Measurements from ENCODE around the gene NCCRP1. TPM values are rescaled to one million over a fixed set of nuclear protein-coding genes. Genes with fewer than 3 reads are reported as not detected.
"Not testable (repeated sequence)": the region's sequence is repeated elsewhere in the genome, so short reads cannot be mapped to it uniquely, and the experiment has no call there.

The NCCRP1 gene
- total RNA-seq, 4 donors from 2014 or later = 367 to 798 (median 407) TPM

- DNase-seq (ENCODE audit: low spot score in 2 of 2) = no peak
- no peak overlapping the region for H3K4me3 ChIP-seq (ENCODE audit: low read depth, poor library complexity, severe bottlenecking)
- intact Hi-C loops (cut with DNase I; ENCODE audit: low total_unique reads) = no loop called here
- WGBS, 2 donors = 84 to 85% methylated on average over 6 of the region's 6 CpGs
- no peak for TF ChIP-seq POLR2A (IDR thresholded peaks at IDR 0.05)
- no peak for TF ChIP-seq CTCF (IDR thresholded peaks at IDR 0.05)
Observed at GRCh38 chr19:39238944-39239343, 42.2 kb downstream of the NCCRP1 start.

- H3K4me3 ChIP-seq (ENCODE audit: low read depth, poor library complexity, severe bottlenecking) = no peak overlapping the region
- WGBS, 2 donors = 89 to 94% methylated on average over 7 of the region's 7 CpGs
- TF ChIP-seq POLR2A (IDR thresholded peaks at IDR 0.05) (no peak), CTCF (IDR thresholded peaks at IDR 0.05) (no peak)
- intact Hi-C loops (cut with DNase I; ENCODE audit: low total_unique reads) = no loop called here
- no peak for DNase-seq (ENCODE audit: low spot score in 2 of 2)
Observed at GRCh38 chr19:39240421-39240820, 43.7 kb downstream of the NCCRP1 start.

- H3K4me3 ChIP-seq (ENCODE audit: low read depth, poor library complexity, severe bottlenecking); intact Hi-C loops (cut with DNase I; ENCODE audit: low total_unique reads); DNase-seq (ENCODE audit: low spot score in 2 of 2): not testable (repeated sequence)
- 74 to 91% methylated on average over 5 to 7 of the region's 13 CpGs for WGBS, 2 donors
Observed at GRCh38 chr19:39243741-39244140, 47.0 kb downstream of the NCCRP1 start.

GRCh38 chr19:39244410-39245100 lies 47.8 kb downstream of the NCCRP1 start, which contains the start of gene IFNL3:
Gene IFNL3, minus strand, starts transcription at chr19:39245006. Its CDS starts 39 bp downstream, at chr19:39244967.
- DNase-seq (ENCODE audit: low spot score in 2 of 2); intact Hi-C loops (cut with DNase I; ENCODE audit: low total_unique reads); H3K4me3 ChIP-seq (ENCODE audit: low read depth, poor library complexity, severe bottlenecking): not testable (repeated sequence)
- 84 to 86% methylated on average over 10 to 12 of the region's 12 CpGs for WGBS, 2 donors

GRCh38 chr19:39245166-39245565 lies 48.4 kb downstream of the NCCRP1 start:
- H3K4me3 ChIP-seq (ENCODE audit: low read depth, poor library complexity, severe bottlenecking); DNase-seq (ENCODE audit: low spot score in 2 of 2); intact Hi-C loops (cut with DNase I; ENCODE audit: low total_unique reads): not testable (repeated sequence)
- no CpG with 5 or more reads among the region's 1 CpG for WGBS, 2 donors

GRCh38 chr19:39246951-39247669 lies 50.3 kb downstream of the NCCRP1 start:
- no peak overlapping the region for H3K4me3 ChIP-seq (ENCODE audit: low read depth, poor library complexity, severe bottlenecking)
- no peak for DNase-seq (ENCODE audit: low spot score in 2 of 2)
- no peak for TF ChIP-seq CTCF (IDR thresholded peaks at IDR 0.05)
- TF ChIP-seq POLR2A (IDR thresholded peaks at IDR 0.05) = no peak
- WGBS, 2 donors = 10 to 33% methylated on average over 21 to 39 of the region's 42 CpGs
- intact Hi-C loops (cut with DNase I; ENCODE audit: low total_unique reads) = no loop called here

- TF ChIP-seq POLR2A (IDR thresholded peaks at IDR 0.05) (no peak), CTCF (IDR thresholded peaks at IDR 0.05) (no peak)
- 30 to 31% methylated on average over 8 to 31 of the region's 92 CpGs for WGBS, 2 donors
- H3K4me3 ChIP-seq (ENCODE audit: low read depth, poor library complexity, severe bottlenecking) = no peak overlapping the region
- DNase-seq (ENCODE audit: low spot score in 2 of 2) = no peak
- intact Hi-C loops (cut with DNase I; ENCODE audit: low total_unique reads) = no loop called here
Observed at GRCh38 chr19:39247701-39248664, 51.2 kb downstream of the NCCRP1 start.
